DND-41 (cell line): ENCODE measurements around the gene TXNL4B.

ENCODE experiments used
- EZH2 ChIP-seq: IDR thresholded peaks from 3 replicates; pipeline ENCODE4 v1.6.1; 2012; ENCODE audit warnings: borderline replicate concordance, low read depth, mild to moderate bottlenecking, moderate library complexity, low read length, inconsistent platforms; ENCODE audit not compliant: severe bottlenecking
- TF ChIP-seq, protein P1 (sequence below): IDR thresholded peaks from 2 replicates; pipeline ENCODE4 v1.5.1; 2012; ENCODE audit warnings: borderline replicate concordance, low read length, moderate library complexity, mild to moderate bottlenecking; ENCODE audit not compliant: poor library complexity, severe bottlenecking; ENCODE audit errors: extremely low read depth

GRCh38 chr16:72044296-72044695, 49.1 kb downstream of the TXNL4B start:
- TF ChIP-seq, protein P1, sequence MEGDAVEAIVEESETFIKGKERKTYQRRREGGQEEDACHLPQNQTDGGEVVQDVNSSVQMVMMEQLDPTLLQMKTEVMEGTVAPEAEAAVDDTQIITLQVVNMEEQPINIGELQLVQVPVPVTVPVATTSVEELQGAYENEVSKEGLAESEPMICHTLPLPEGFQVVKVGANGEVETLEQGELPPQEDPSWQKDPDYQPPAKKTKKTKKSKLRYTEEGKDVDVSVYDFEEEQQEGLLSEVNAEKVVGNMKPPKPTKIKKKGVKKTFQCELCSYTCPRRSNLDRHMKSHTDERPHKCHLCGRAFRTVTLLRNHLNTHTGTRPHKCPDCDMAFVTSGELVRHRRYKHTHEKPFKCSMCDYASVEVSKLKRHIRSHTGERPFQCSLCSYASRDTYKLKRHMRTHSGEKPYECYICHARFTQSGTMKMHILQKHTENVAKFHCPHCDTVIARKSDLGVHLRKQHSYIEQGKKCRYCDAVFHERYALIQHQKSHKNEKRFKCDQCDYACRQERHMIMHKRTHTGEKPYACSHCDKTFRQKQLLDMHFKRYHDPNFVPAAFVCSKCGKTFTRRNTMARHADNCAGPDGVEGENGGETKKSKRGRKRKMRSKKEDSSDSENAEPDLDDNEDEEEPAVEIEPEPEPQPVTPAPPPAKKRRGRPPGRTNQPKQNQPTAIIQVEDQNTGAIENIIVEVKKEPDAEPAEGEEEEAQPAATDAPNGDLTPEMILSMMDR, result no peak
- no peak for TF ChIP-seq EZH2
